Smooth muscle cell (in vitro differentiated cells): ENCODE data around the gene SCCPDH. TPM values are rescaled to one million over a fixed set of nuclear protein-coding genes. Genes with fewer than 3 reads are reported as not detected.

Experiments
- DNase-seq: peaks from one replicate; lab custom pipeline; 2025; ENCODE audit not compliant: unreplicated experiment; lab: John Stamatoyannopoulos, UW
- H2AFZ ChIP-seq: fragments of 200-600 bp; sonication (generic); 2 replicates; pipeline ENCODE4 v1.6.0; 2016; ENCODE audit warnings: antibody characterized with exemption, low read depth, mild to moderate bottlenecking
- H3F3A ChIP-seq: fragments of 200-600 bp; sonication (generic); 2 replicates; pipeline ENCODE4 v1.6.0; 2017; ENCODE audit warnings: antibody characterized with exemption, low read depth
- H3K27ac ChIP-seq: fragments of 200-600 bp; sonication (generic); 2 replicates; pipeline ENCODE4 v1.5.1; 2016; ENCODE audit warnings: low read depth, mild to moderate bottlenecking
- H3K27me3 ChIP-seq: fragments of 200-600 bp; sonication (generic); 2 replicates; pipeline ENCODE4 v1.6.1; 2016; ENCODE audit warnings: low read depth, mild to moderate bottlenecking
- H3K36me3 ChIP-seq: fragments of 200-600 bp; sonication (generic); 2 replicates; pipeline ENCODE4 v1.5.1; 2016; ENCODE audit warnings: low read depth
- H3K4me1 ChIP-seq: fragments of 200-600 bp; sonication (generic); 2 replicates; pipeline ENCODE4 v1.5.1; 2016; ENCODE audit warnings: low read depth
- H3K4me2 ChIP-seq: fragments of 200-600 bp; sonication (generic); 2 replicates; pipeline ENCODE4 v1.6.0; 2016; ENCODE audit warnings: mild to moderate bottlenecking
- H3K4me3 ChIP-seq: fragments of 200-600 bp; sonication (generic); 2 replicates; pipeline ENCODE4 v1.5.1; 2016; ENCODE audit warnings: mild to moderate bottlenecking
- H3K79me2 ChIP-seq: fragments of 200-600 bp; sonication (generic); 2 replicates; pipeline ENCODE4 v1.6.0; 2016; ENCODE audit warnings: low read depth, mild to moderate bottlenecking
- H3K9ac ChIP-seq: fragments of 200-600 bp; sonication (generic); 2 replicates; pipeline ENCODE4 v1.6.0; 2016; ENCODE audit warnings: low read depth
- H3K9me3 ChIP-seq: fragments of 200-600 bp; sonication (generic); replicated peaks from 2 replicates; pipeline ENCODE4 v1.5.1; 2016; ENCODE audit warnings: low read depth
- H4K20me1 ChIP-seq: fragments of 200-600 bp; sonication (generic); 2 replicates; pipeline ENCODE4 v1.6.0; 2016; ENCODE audit warnings: low read depth
- WGBS: methylation state at CpG from one replicate; pipeline ENCODE4 v1.1.7; 2016; ENCODE audit warnings: low lambda C conversion rate; 5-methylcytosine and 5-hydroxymethylcytosine counted together
- polyA plus RNA-seq: library from polyadenylated mRNA; unstranded; fragments of >200 nt; fragmentation: Nextera tagmentation; extraction: Ambion mirVana; gene quantifications from 2 replicates; pipeline ENCODE4 v1.2.1, GENCODE V29; 2016
- total RNA-seq: library from RNA; depleted of rRNA; stranded (reverse); fragments of >200 nt; gene quantifications from 2 replicates; pipeline ENCODE4 v1.2.3, GENCODE V29; 2014
- TF ChIP-seq, protein P1 (sequence below): fragments of 200-600 bp; sonication (generic); IDR thresholded peaks from 2 replicates; pipeline ENCODE4 v1.5.1; 2017; ENCODE audit warnings: borderline replicate concordance, mild to moderate bottlenecking, antibody characterized with exemption; ENCODE audit not compliant: insufficient read depth, poor library complexity, severe bottlenecking

SCCPDH gene
- total and polyA plus RNA-seq, 2 experiments from 2014 or later, result 19.6 to 27.0 TPM

DNA sequence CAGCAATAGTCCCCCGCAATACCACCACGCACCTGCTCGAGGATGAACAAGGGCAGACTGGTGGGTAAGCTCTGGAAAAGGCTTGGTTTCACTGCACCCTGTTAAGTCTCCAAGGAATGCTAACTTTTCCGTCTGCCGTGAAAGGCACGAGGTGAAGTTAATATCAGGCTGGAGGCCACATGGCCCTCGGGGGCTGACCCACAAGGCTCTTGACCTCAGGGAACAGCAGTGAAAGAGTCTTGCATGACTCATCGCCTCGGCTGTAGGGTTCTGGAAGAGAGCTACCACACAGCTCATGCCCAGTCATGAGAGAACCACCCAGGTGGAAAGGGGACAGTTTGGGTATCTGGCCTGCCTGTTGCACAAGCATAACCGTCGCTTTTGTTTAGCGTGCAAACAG is 24.7 kb downstream of the SCCPDH start:
- Histone ChIP-seq H3K4me3 (no peak overlapping the region), H3K27me3 (no peaks in the 10 kb centered on the region), H3K9ac (no peak overlapping the region), H3K9me3 (no peaks in the 10 kb centered on the region), H4K20me1 (no peaks in the 10 kb centered on the region), H3K4me2 (no peak overlapping the region), H3K36me3 (no peaks in the 10 kb centered on the region), H3K4me1 (no peaks in the 10 kb centered on the region), H3K79me2 (no peaks in the 10 kb centered on the region), H2AFZ (no peak overlapping the region), H3F3A (no peaks in the 10 kb centered on the region), H3K27ac (no peak overlapping the region)
- WGBS, result 62% methylated on average over 12 of the region's 12 CpGs
- no peak for DNase-seq
- TF ChIP-seq, protein P1, sequence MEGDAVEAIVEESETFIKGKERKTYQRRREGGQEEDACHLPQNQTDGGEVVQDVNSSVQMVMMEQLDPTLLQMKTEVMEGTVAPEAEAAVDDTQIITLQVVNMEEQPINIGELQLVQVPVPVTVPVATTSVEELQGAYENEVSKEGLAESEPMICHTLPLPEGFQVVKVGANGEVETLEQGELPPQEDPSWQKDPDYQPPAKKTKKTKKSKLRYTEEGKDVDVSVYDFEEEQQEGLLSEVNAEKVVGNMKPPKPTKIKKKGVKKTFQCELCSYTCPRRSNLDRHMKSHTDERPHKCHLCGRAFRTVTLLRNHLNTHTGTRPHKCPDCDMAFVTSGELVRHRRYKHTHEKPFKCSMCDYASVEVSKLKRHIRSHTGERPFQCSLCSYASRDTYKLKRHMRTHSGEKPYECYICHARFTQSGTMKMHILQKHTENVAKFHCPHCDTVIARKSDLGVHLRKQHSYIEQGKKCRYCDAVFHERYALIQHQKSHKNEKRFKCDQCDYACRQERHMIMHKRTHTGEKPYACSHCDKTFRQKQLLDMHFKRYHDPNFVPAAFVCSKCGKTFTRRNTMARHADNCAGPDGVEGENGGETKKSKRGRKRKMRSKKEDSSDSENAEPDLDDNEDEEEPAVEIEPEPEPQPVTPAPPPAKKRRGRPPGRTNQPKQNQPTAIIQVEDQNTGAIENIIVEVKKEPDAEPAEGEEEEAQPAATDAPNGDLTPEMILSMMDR, result no peak

GRCh38 chr1:246750752-246751151 is 26.5 kb downstream of the SCCPDH start:
- no peak for DNase-seq
- WGBS, result 66% methylated on average over 7 of the region's 7 CpGs

GRCh38 chr1:246753670-246754535 is 29.7 kb downstream of the SCCPDH start:
- Histone ChIP-seq H2AFZ (no peak overlapping the region), H3F3A (no peaks in the 10 kb centered on the region), H4K20me1 (no peaks in the 10 kb centered on the region), H3K4me2 (no peak overlapping the region), H3K9ac (no peak overlapping the region), H3K4me1 (no peaks in the 10 kb centered on the region), H3K27me3 (no peaks in the 10 kb centered on the region), H3K27ac (no peak overlapping the region), H3K79me2 (no peaks in the 10 kb centered on the region), H3K9me3 (no peaks in the 10 kb centered on the region), H3K36me3 (no peaks in the 10 kb centered on the region), H3K4me3 (no peak overlapping the region)
- TF ChIP-seq, protein P1, result peak; percentile 84
- peak; percentile 19 for DNase-seq
- 55% methylated on average over 22 of the region's 22 CpGs for WGBS

More at GRCh38 chr1:246750752-246751151, 26.5 kb downstream of the SCCPDH start:
- no peak overlapping the region for H3K9ac ChIP-seq
- TF ChIP-seq, protein P1, result no peak
- H3K4me1 ChIP-seq, result no peaks in the 10 kb centered on the region
- no peaks in the 10 kb centered on the region for H3K27me3 ChIP-seq
- no peaks in the 10 kb centered on the region for H3K36me3 ChIP-seq
- H3K9me3 ChIP-seq, result no peaks in the 10 kb centered on the region
- H4K20me1 ChIP-seq, result no peaks in the 10 kb centered on the region
- H3K27ac ChIP-seq, result no peak overlapping the region
- no peaks in the 10 kb centered on the region for H3F3A ChIP-seq
- no peak overlapping the region for H3K4me2 ChIP-seq
- H3K4me3 ChIP-seq, result no peak overlapping the region
- H3K79me2 ChIP-seq, result no peaks in the 10 kb centered on the region
- H2AFZ ChIP-seq, result no peak overlapping the region
